Keratinocyte (primary cell): ENCODE data around the gene NCAM2. TPM values are rescaled to one million over a fixed set of nuclear protein-coding genes. Genes with fewer than 3 reads are reported as not detected.

Source experiments
- DNase-seq: peaks from one replicate; pipeline ENCODE4 v3.0.0-alpha.2; 2011; ENCODE audit warnings: low read depth, missing footprints, low spot score
- FAIRE-seq: peaks from 2 replicates; lab custom pipeline; 2011; peaks lifted over from hg19 to GRCh38; lab: Jason Lieb, UNC
- H2AFZ ChIP-seq: 2 replicates; pipeline ENCODE4 v1.6.0; 2012; ENCODE audit warnings: low read length, control low read depth, inconsistent platforms; ENCODE audit not compliant: control insufficient read depth
- H3K27ac ChIP-seq: 2 replicates; pipeline ENCODE4 v1.5.1; 2011; ENCODE audit warnings: low read length; ENCODE audit not compliant: control insufficient read depth, insufficient read depth
- H3K27me3 ChIP-seq: 3 replicates; pipeline ENCODE4 v1.6.0; 2011; ENCODE audit warnings: low read length; ENCODE audit not compliant: control insufficient read depth, insufficient read depth; ENCODE audit errors: extremely low read depth
- H3K36me3 ChIP-seq, 2 experiments: 2 replicates in 1 of 2; 3 replicates in 1 of 2; pipeline ENCODE4 v1.5.1; 2011; ENCODE audit warnings: low read length in 2 of 2, mild to moderate bottlenecking in 1 of 2; ENCODE audit not compliant: control insufficient read depth in 2 of 2, insufficient read depth in 2 of 2; ENCODE audit errors: extremely low read depth in 1 of 2
- H3K4me1 ChIP-seq: 3 replicates; pipeline ENCODE4 v1.5.1; 2011; ENCODE audit warnings: low read length; ENCODE audit not compliant: control insufficient read depth, insufficient read depth; ENCODE audit errors: extremely low read depth
- H3K4me2 ChIP-seq: 3 replicates; pipeline ENCODE4 v1.6.0; 2011; ENCODE audit warnings: low read depth, low read length; ENCODE audit not compliant: control insufficient read depth, insufficient read depth; ENCODE audit errors: extremely low read depth
- H3K4me3 ChIP-seq, 3 experiments: fragments of 200-600 bp in 1 of 3; sonication (generic) in 1 of 3; 2 replicates in 2 of 3; 3 replicates in 1 of 3; pipeline ENCODE4 v1.5.1; 2011 to 2016; ENCODE audit warnings: low read length in 3 of 3, mild to moderate bottlenecking in 3 of 3, control low read depth in 2 of 3, inconsistent platforms in 1 of 3, low read depth in 1 of 3, mixed read lengths in 1 of 3, mixed run types in 1 of 3, moderate library complexity in 1 of 3; ENCODE audit not compliant: control insufficient read depth in 2 of 3, insufficient read depth in 2 of 3; ENCODE audit errors: extremely low read depth in 1 of 3
- H3K79me2 ChIP-seq: 2 replicates; pipeline ENCODE4 v1.6.0; 2012; ENCODE audit warnings: low read length; ENCODE audit not compliant: control insufficient read depth, insufficient read depth
- H3K9ac ChIP-seq: 3 replicates; pipeline ENCODE4 v1.6.0; 2011; ENCODE audit warnings: low read length; ENCODE audit not compliant: control insufficient read depth, insufficient read depth; ENCODE audit errors: extremely low read depth
- H3K9me1 ChIP-seq: 3 replicates; pipeline ENCODE4 v1.6.0; 2011; ENCODE audit warnings: low read length; ENCODE audit not compliant: control insufficient read depth, insufficient read depth; ENCODE audit errors: extremely low read depth
- H3K9me3 ChIP-seq: 2 replicates; pipeline ENCODE4 v1.5.1; 2012; ENCODE audit warnings: low read depth, low read length; ENCODE audit not compliant: control insufficient read depth
- H4K20me1 ChIP-seq: 3 replicates; pipeline ENCODE4 v1.6.0; 2011; ENCODE audit warnings: low read length; ENCODE audit not compliant: control insufficient read depth, insufficient read depth; ENCODE audit errors: extremely low read depth
- CTCF ChIP-seq, 3 experiments: IDR thresholded peaks in 1 of 3; conservative IDR thresholded peaks in 1 of 3; optimal IDR thresholded peaks in 1 of 3; 2 replicates in 2 of 3; 3 replicates in 1 of 3; pipeline versions ENCODE3 to v1.5.1; 2011; ENCODE audit warnings: low read length in 3 of 3, mild to moderate bottlenecking in 3 of 3, moderate library complexity in 2 of 3, control low read depth in 1 of 3, inconsistent platforms in 1 of 3; ENCODE audit not compliant: insufficient read depth in 2 of 3; ENCODE audit errors: extremely low read depth in 1 of 3
- EZH2 ChIP-seq: IDR thresholded peaks from one replicate; pipeline ENCODE4 v1.6.1; 2012; ENCODE audit warnings: inconsistent platforms, mild to moderate bottlenecking, low read length, moderate library complexity
- dilution Hi-C: fragments of 300-500 bp; cut with MboI; formaldehyde crosslinking; loops from one replicate; pipeline ENCODE4 v1.7.0; 2020; ENCODE audit warnings: low sequenced_read_pairs; ENCODE audit not compliant: extremely low pct_ligation_motif_present
- polyA plus RNA-seq, 5 experiments: library from polyadenylated mRNA; depleted of rRNA in 3 of 5; stranded (reverse) in 3 of 5; stranded (forward) in 1 of 5; unstranded in 1 of 5; fragments of >200 nt; gene quantifications; 1 replicate in 1 of 5; 2 replicates in 3 of 5; 3 replicates in 1 of 5; pipeline versions ENCODE4 v1.2.1 to v1.2.3, GENCODE V29; 2011 to 2012; ENCODE audit warnings: missing spikeins in 2 of 5, low read depth in 1 of 5, low replicate concordance in 1 of 5

NCAM2 gene
- polyA plus RNA-seq, 1 donor (not counting 4 experiments of a cell fraction or from before 2014, with no cell fraction given): 0.16 TPM

- Histone ChIP-seq H3K9ac (no peak overlapping the region), H3K79me2 (no peaks in the 10 kb centered on the region), H3K9me3 (no peaks in the 10 kb centered on the region), H3K9me1 (no peaks in the 10 kb centered on the region), H4K20me1 (no peaks in the 10 kb centered on the region), H3K4me3 (no peak overlapping the region), H3K27me3 (no peaks in the 10 kb centered on the region), H2AFZ (no peak overlapping the region), H3K4me1 (no peaks in the 10 kb centered on the region), H3K36me3 (no peaks in the 10 kb centered on the region), H3K4me2 (no peak overlapping the region), H3K27ac (no peak overlapping the region)
- TF ChIP-seq EZH2 (no peak), CTCF (optimal IDR thresholded peaks at IDR 0.05 in 1 of 3, IDR thresholded peaks at IDR 0.05 in 1 of 3, conservative IDR thresholded peaks at IDR 0.05 in 1 of 3; ENCODE audit: extremely low read depth in 1 of 3, insufficient read depth in 2 of 3, low read length in 3 of 3) (no peak)
- dilution Hi-C loops: no loop called here
- no peak for FAIRE-seq
- no peak for DNase-seq
Measured at GRCh38 chr21:21147374-21147745, 149.2 kb downstream of the NCAM2 start.

- Histone ChIP-seq H3K4me2 (no peak overlapping the region), H3K27me3 (no peaks in the 10 kb centered on the region), H3K79me2 (no peaks in the 10 kb centered on the region), H3K4me1 (no peaks in the 10 kb centered on the region), H3K9me1 (no peaks in the 10 kb centered on the region), H3K9ac (no peak overlapping the region), H3K36me3 (no peaks in the 10 kb centered on the region), H2AFZ (no peak overlapping the region), H3K27ac (no peak overlapping the region), H3K9me3 (no peaks in the 10 kb centered on the region), H3K4me3 (no peak overlapping the region), H4K20me1 (no peaks in the 10 kb centered on the region)
- FAIRE-seq (no peak), DNase-seq (no peak)
- dilution Hi-C loops: no loop called here
- no peak for TF ChIP-seq EZH2
- TF ChIP-seq CTCF (optimal IDR thresholded peaks at IDR 0.05 in 1 of 3, IDR thresholded peaks at IDR 0.05 in 1 of 3, conservative IDR thresholded peaks at IDR 0.05 in 1 of 3; ENCODE audit: extremely low read depth in 1 of 3, insufficient read depth in 2 of 3, low read length in 3 of 3): no peak
Measured at GRCh38 chr21:21148009-21148408, 149.8 kb downstream of the NCAM2 start.
